Vagina (tissue), 2 donors: ENCODE results near the gene SHISA6. TPM values are rescaled to one million over a fixed set of nuclear protein-coding genes. Genes with fewer than 3 reads are reported as not detected.
A peak's percentile ranks its signal among the peaks of the same experiment; 100 is the strongest.

Experiments
- DNase-seq, 2 donors: peaks; one replicate each; pipeline ENCODE4 v3.0.0-alpha.2; 2017; ENCODE audit errors: extremely low spot score in 2 of 2
- H3K27ac ChIP-seq: fragments of 200-600 bp; sonication (generic); one replicate; pipeline ENCODE4 v1.5.1; 2019
- H3K27me3 ChIP-seq: fragments of 200-600 bp; sonication (generic); one replicate; pipeline ENCODE4 v1.5.1; 2019
- H3K36me3 ChIP-seq, 2 donors: fragments of 200-600 bp; sonication (generic); one replicate each; pipeline ENCODE4 v1.5.1; 2017 to 2019
- H3K4me1 ChIP-seq: fragments of 200-600 bp; sonication (generic); one replicate; pipeline ENCODE4 v1.5.1; 2019
- H3K4me3 ChIP-seq, 2 donors: fragments of 200-600 bp; sonication (generic); 1 replicate in 1 of 2; 2 replicates in 1 of 2; pipeline ENCODE4 v1.5.1; 2016 to 2019
- H3K9me3 ChIP-seq: fragments of 200-600 bp; sonication (generic); one replicate; pipeline ENCODE4 v1.5.1; 2019
- CTCF ChIP-seq, 3 experiments: fragments of 450-650 bp in 2 of 3; fragments of 200-600 bp in 1 of 3; sonication (generic) in 1 of 3; IDR thresholded peaks; one replicate each; pipeline ENCODE4 v1.5.1; 2017 to 2019; ENCODE audit warnings: antibody characterized with exemption in 3 of 3, mild to moderate bottlenecking in 2 of 3, moderate library complexity in 2 of 3
- POLR2A ChIP-seq, 2 donors: fragments of 450-650 bp; IDR thresholded peaks; one replicate each; pipeline ENCODE4 v1.6.1; 2017; ENCODE audit warnings: antibody characterized with exemption in 2 of 2, mild to moderate bottlenecking in 2 of 2, moderate library complexity in 2 of 2
- POLR2AphosphoS5 ChIP-seq, 2 donors: sonication (generic); formaldehyde crosslinking; IDR thresholded peaks; one replicate each; pipeline ENCODE4 v1.9.0; 2017; ENCODE audit warnings: antibody characterized with exemption in 2 of 2, mild to moderate bottlenecking in 2 of 2, low read depth in 1 of 2; ENCODE audit not compliant: insufficient read depth in 1 of 2
- intact Hi-C: fragments of 100-400 bp; cut with DNase I; formaldehyde crosslinking; loops from one replicate; pipeline ENCODE4 v1.15.1; 2023
- total RNA-seq: library from RNA; depleted of rRNA; stranded (reverse); fragments of >200 nt; gene quantifications from one replicate; pipeline ENCODE4 v1.2.3, GENCODE V29; 2016

SHISA6 gene
- total RNA-seq, 1 donor from 2014 or later = 1.5 TPM

- no peak overlapping the region for H3K27ac ChIP-seq
- no peak overlapping the region for H3K4me3 ChIP-seq
- intact Hi-C loops = no loop called here
- TF ChIP-seq POLR2AphosphoS5 (IDR thresholded peaks at IDR 0.05; ENCODE audit: insufficient read depth in 1 of 2, low read depth in 1 of 2) (no peak), POLR2A (IDR thresholded peaks at IDR 0.05) (no peak), CTCF (IDR thresholded peaks at IDR 0.05) (no peak)
- H3K36me3 ChIP-seq = no peaks in the 10 kb centered on the region
- H3K4me1 ChIP-seq = peaks cover 7% of the 10 kb centered on the region
- H3K9me3 ChIP-seq = no peaks in the 10 kb centered on the region
- no peaks in the 10 kb centered on the region for H3K27me3 ChIP-seq
- no peak for DNase-seq
Measured at GRCh38 chr17:11302401-11303186, 61.6 kb downstream of the SHISA6 start.

GRCh38 chr17:11303773-11304394 is 62.9 kb downstream of the SHISA6 start:
- intact Hi-C loops = no loop called here
- no peaks in the 10 kb centered on the region for H3K9me3 ChIP-seq
- no peaks in the 10 kb centered on the region for H3K27me3 ChIP-seq
- H3K36me3 ChIP-seq = no peaks in the 10 kb centered on the region
- H3K4me1 ChIP-seq = peaks cover 7% of the 10 kb centered on the region
- H3K27ac ChIP-seq = no peak overlapping the region
- no peak for DNase-seq
- no peak overlapping the region for H3K4me3 ChIP-seq
- TF ChIP-seq POLR2AphosphoS5 (IDR thresholded peaks at IDR 0.05; ENCODE audit: insufficient read depth in 1 of 2, low read depth in 1 of 2) = no peak
- TF ChIP-seq POLR2A (IDR thresholded peaks at IDR 0.05) = no peak
- no peak for TF ChIP-seq CTCF (IDR thresholded peaks at IDR 0.05)

GRCh38 chr17:11304568-11304967 is 63.6 kb downstream of the SHISA6 start:
- intact Hi-C loops = no loop called here
- Histone ChIP-seq H3K27me3 (no peaks in the 10 kb centered on the region), H3K27ac (no peak overlapping the region), H3K9me3 (no peaks in the 10 kb centered on the region), H3K4me1 (peaks cover 2% of the 10 kb centered on the region), H3K36me3 (no peaks in the 10 kb centered on the region), H3K4me3 (no peak overlapping the region)
- TF ChIP-seq POLR2AphosphoS5 (IDR thresholded peaks at IDR 0.05; ENCODE audit: insufficient read depth in 1 of 2, low read depth in 1 of 2) = peak in 1 of 2 donors; percentile 57
- no peak for TF ChIP-seq POLR2A (IDR thresholded peaks at IDR 0.05)
- no peak for DNase-seq

GRCh38 chr17:11305524-11305923 is 64.5 kb downstream of the SHISA6 start:
- intact Hi-C loops = no loop called here
- no peak for DNase-seq
- H3K27me3 ChIP-seq = no peaks in the 10 kb centered on the region
- H3K27ac ChIP-seq = no peak overlapping the region
- TF ChIP-seq POLR2AphosphoS5 (IDR thresholded peaks at IDR 0.05; ENCODE audit: insufficient read depth in 1 of 2, low read depth in 1 of 2) (no peak), CTCF (IDR thresholded peaks at IDR 0.05) (no peak), POLR2A (IDR thresholded peaks at IDR 0.05) (no peak)
- no peaks in the 10 kb centered on the region for H3K4me1 ChIP-seq
- no peaks in the 10 kb centered on the region for H3K36me3 ChIP-seq
- H3K4me3 ChIP-seq = no peak overlapping the region
- no peaks in the 10 kb centered on the region for H3K9me3 ChIP-seq

GRCh38 chr17:11308531-11308930 is 67.5 kb downstream of the SHISA6 start:
- Histone ChIP-seq H3K4me1 (no peaks in the 10 kb centered on the region), H3K27ac (no peak overlapping the region), H3K9me3 (no peaks in the 10 kb centered on the region), H3K27me3 (no peaks in the 10 kb centered on the region), H3K4me3 (no peak overlapping the region), H3K36me3 (no peaks in the 10 kb centered on the region)
- intact Hi-C loops = no loop called here
- TF ChIP-seq POLR2AphosphoS5 (IDR thresholded peaks at IDR 0.05; ENCODE audit: insufficient read depth in 1 of 2, low read depth in 1 of 2) (no peak), CTCF (IDR thresholded peaks at IDR 0.05) (no peak), POLR2A (IDR thresholded peaks at IDR 0.05) (no peak)
- DNase-seq = no peak
